Activated CD8-positive, alpha-beta memory T cell treated with anti-CD3 and anti-CD28 coated beads for 4 hours (primary cell): ENCODE data around the gene ZNF14.
"Not testable (repeated sequence)": the region's sequence is repeated elsewhere in the genome, so short reads cannot be mapped to it uniquely, and the experiment has no call there.

Experiments
- DNase-seq, 2 donors: peaks; one replicate each; pipeline ENCODE4 v3.0.0-alpha.2; 2020; ENCODE audit warnings: low read depth in 2 of 2

ZNF14 gene

DNA sequence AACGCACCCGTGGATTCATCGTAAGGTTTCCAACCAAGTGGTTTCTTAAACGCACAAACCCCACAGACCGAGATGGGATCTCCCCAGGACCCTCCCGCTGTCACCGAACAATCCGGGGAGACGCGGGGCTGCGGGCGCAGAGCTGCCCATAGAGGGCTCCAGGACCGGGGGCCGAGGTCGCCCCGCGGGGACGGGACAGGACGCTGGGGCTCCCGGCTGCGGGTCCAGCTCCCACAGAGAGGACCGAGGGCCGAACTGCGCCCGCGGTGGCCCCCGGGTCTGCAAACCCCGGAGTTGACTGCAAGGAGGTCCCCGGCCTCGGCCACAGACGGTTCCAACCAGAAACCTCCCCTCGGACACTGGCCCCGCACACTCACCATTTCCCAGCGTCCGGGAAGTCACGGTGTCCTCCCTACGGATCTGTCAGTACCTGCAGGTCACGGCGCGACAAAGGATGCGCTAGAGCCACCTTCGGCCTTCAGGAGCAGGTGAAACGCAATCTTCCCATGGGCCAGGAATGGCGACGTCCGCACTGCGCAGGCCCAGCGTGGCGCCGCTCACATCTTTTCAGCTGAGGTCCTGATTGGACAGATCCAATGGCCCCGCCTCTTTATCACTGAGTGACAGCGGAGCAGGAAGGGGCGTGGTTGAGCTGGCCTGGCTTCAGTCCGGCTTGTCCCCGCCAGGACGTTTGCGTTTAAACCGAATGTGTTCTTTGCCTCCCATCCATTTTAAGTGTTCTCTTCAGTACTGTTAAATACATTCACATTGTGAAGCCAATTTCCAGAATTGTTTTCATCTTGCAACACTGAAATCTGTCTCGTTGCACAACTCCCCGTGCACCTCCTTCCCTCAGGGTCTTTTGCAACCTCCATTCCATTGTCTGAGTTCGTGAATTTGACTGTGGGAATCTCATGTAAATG, at the start of gene ZNF14:
ZNF14 (minus strand) TSS at position 534 of the 923 bp plus-strand sequence; CDS start at position 380, 154 bp downstream.
- peak; percentile 83 to 86 for DNase-seq

DNA sequence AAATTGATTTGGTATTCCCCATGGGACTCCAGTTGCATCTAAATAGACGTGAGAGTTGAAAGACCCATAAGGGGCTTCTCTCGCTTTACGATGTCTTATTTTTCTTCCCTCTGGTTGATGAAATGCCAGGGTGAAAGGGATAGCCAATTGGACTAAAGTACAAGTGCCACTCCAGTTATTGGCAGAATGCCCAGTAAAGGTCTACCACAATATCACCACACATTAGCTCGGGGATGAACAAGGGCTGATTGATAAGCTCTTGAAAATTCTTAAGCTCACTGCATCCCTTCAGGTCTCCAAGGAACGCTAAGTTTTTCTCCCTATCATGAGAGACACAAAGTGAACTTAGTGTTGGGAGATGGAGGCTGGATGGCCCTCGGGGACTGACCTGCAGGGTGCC, 48.9 kb upstream of the ZNF14 start:
- DNase-seq: not testable (repeated sequence)

- no peak for DNase-seq
Measured at GRCh38 chr19:19778666-19779065, 45.8 kb upstream of the ZNF14 start.

- no peak for DNase-seq
Measured at GRCh38 chr19:19777692-19778091, 44.8 kb upstream of the ZNF14 start.

GRCh38 chr19:19776206-19777008, 43.5 kb upstream of the ZNF14 start:
- peak; percentile 82 to 87 for DNase-seq

DNA sequence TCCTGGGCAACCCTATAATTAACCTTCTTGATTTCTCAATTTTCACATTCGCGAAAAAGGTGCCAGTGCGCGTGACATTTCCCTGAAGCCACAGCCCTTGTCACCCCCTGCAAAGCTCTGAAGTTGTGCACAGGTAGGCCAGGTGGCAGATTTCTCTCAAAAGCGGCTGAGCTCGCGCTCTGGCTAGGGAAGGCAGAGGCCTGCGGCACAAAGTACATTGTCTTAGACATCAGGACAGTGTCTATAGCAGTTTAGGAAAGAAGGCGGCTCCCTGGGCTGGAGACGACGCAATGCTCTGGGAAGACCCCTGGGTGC, 42.9 kb upstream of the ZNF14 start:
- DNase-seq: no peak

DNA sequence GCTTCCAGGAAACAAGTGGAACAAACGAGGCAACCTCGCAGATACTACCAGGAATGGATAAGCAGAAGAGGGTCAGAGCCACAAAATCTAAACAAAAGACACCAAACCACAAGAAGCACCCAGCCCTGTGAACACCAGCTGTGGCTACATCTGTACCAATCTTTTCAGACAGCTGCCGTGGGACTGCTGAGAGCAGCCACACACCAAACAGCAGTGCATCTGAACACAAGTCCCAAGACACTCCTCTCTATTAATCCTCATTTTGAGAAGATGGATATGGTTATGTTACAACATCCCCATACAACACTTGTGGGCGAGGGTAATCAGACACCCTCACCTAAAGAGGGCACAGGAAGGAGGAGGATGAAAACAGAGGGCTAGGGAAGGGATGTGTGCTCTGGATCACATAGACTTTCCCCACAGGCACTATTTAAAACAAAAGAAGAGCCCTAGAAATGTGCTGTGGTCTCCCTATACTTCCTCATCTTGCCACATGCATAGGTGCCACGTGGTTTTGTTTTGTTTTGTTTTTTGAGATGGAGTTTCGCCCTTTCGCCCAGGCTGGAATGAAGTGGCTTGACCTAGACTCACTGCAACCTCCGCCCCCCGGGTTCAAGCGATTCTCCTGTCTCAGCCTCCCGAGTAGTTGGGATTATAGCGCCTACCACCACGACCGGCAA, 41.6 kb upstream of the ZNF14 start:
- no peak for DNase-seq

GRCh38 chr19:19771963-19772362, 39.1 kb upstream of the ZNF14 start:
- DNase-seq: not testable (repeated sequence)

GRCh38 chr19:19769971-19770370, 37.1 kb upstream of the ZNF14 start:
- DNase-seq: not testable (repeated sequence)

DNA sequence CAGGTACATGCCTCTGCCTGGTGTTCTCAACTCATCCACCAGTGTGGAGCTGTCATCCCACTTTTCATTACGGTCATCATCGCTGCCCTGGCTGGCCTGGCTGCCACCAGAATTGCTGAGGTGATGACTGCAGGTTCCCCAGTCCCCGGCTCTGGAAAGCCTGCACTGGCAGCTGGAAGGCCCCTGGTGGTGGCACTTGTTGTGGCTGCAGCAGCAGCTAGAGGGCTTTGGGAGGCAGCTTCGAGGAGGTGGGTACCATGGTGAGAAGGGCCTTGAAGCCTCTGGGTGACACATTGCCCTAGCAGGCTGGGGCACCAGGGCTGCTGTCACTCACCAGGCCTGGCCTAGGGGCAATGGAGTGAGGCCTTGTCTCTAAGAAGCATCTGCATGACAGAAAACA, 25.3 kb upstream of the ZNF14 start:
- no peak for DNase-seq

DNA sequence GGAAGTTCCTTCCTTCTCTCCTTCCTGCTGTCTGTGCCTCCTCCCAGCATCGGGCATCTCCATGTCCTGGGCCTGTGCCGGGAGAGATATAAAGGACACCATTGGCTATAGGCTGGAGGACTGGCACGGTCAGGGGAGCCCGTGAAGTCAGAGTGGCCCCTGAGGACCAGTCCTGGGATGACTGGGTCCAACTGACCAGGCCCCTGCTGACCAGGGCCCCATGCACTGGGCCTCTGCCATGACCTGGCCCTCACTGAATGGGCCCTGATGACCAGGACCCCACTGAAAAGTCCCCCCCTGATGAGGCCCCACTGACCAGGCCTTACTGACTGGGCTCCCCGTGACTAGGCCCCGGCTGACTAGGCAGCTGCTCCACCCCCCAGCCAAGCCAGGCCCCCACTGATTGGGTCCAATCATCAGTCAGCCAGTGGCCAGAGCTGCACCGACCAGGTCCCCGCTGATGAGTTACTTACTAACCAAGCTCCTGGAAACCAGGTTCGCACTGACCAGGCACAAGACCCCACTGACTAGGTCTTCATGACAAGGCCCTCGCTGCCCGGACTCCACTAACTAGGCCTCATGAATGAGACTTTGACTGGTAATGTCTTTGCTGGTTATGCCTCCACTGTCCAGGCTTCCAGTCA, 20.0 kb upstream of the ZNF14 start:
- DNase-seq: no peak

- no peak for DNase-seq
Measured at GRCh38 chr19:19751846-19752245, 18.9 kb upstream of the ZNF14 start.

DNA sequence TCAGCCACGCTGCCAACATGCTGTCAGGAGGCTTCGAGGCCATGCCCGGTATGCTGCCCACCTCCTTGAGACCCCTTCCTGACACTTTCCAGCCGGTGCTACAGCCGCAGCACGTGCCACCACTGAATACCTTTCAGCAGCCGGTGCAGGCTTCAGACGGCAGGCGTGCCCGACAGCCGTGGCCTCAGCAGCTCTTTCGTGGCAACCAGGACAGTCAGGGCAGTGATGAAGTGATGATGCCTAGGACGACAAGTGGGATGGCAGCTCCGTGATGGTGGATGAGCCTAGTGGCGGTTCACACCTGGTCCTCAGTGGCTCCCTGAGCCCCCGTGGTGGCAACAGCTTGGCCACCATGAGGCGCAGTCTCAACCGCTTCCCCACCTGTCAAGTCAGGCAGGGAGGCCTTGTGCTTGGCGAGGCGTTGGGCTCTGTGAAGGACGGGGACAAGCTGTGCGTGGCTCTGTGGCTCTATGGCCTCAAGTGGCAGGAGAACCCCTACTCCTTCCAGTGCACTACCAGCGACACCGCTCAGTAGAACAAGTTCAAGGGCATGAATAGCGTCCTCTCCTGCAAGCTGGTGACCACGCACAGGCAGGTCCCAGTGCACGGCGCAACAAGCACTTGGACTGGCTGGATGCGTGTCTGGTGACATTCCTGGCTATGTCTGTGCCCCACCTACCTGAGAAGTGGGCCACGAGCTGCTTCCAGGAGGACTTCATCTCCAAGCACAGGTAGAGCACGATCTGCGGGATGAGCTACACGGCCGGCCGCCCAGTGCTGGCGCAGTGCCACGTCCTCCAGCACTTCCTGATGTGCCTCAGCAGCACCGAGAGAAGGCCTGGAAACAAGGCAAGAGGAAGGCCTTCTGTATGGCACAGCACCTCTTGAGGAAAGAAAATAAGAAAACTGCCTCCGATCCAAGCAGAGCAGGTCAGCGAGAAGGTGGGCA, 18.2 kb upstream of the ZNF14 start:
- no peak for DNase-seq

DNA sequence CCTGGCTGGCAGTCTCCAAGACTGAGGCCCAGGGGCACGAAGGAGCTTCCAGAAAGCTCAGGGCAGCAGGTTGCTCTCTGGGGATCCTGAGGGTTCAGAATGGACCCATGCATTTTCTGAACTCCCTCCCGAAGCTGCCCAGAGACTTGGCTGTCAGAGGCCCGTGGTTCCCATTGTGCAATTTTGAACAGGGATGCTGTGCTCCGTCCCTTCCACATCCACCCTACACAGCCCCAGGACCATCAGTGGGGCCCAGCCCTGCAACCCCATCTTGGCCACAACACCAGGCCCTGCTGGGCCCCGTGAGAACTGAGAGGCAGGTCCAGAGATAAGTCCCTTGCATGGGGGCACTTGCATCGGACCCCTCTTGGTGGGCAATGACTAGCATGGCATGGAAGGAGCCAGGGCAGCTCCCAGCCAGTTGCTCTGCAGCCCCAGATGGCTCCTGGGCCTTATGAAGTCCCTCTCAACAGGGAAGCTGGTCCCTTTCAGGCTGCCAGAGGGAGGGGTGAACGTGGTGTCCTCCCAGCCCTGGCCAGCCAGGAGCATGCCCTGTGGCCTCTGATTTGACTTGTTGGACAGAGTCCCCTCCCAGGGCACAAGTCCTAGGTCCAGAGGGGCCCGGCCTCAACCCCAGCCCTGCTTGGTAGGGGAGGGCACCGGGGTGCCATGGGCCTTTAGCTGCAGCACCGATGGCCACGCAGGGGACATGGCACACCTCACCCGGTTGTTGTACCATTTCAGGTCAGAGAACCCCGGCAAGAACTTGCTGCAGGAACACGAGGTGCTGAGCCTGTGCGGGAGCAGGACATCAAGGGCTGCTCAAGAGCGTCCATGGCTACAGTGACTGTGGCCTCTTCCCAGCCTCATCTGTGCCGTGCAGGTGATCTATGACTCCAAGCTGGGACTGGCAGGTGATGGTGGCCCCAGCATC, 17.3 kb upstream of the ZNF14 start:
- DNase-seq: no peak

- no peak for DNase-seq
Measured at GRCh38 chr19:19749117-19749907, 16.4 kb upstream of the ZNF14 start.

GRCh38 chr19:19748249-19748938, 15.5 kb upstream of the ZNF14 start:
- no peak for DNase-seq

DNA sequence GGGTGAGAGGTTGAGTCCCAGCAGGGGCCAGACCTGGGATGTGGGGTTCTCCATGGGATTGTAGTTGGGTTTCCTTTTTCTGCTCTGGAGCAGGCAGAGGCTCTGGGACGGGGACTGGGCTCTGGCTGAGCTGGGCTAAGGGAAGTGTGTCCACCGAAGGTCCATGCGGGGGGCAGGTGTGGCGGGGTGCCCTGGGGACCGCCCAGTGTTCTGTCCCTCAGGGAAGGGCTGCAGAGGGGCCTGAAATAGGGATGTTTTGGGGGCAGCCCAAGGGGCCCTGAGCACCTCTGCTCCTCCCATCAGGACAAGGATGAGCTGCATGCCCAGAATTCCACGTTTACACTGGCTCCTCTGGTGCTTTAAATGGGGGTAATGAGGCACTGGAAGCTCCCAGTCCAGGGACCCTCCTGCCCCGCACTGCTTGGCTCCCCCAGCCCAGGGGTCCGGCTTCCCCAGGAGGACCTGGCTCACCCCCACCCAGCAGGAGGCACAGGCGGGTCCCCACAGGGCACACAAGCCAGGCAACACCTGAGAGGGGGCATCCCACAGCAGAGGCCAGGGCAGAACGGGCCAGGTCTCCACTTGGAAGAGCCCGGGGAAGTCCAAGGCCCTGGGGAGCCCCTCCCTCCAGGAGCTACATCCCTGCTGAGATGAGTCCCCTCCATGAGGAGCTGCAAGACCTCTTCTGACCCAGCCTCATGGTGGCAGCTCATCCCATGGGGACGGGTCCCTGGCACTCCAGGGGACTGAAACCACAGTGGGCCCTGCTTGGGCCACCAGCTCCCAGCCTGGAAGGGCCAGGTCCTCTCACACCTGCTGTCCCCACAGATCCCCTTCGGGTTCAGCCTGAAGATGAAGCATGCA, 14.7 kb upstream of the ZNF14 start:
- no peak for DNase-seq
